Stimulated activated CD8-positive, alpha-beta memory T cell treated with anti-CD3 and anti-CD28 coated beads, Interleukin-15, amount 100 ng/mL, for 48 hours (primary cell): ENCODE results near the gene SNX8.
"Not testable (repeated sequence)": the region's sequence is repeated elsewhere in the genome, so short reads cannot be mapped to it uniquely, and the experiment has no call there.

Source experiments
- DNase-seq, 2 donors: peaks; one replicate each; pipeline ENCODE4 v3.0.0-alpha.2; 2020; ENCODE audit warnings: low read depth in 2 of 2

SNX8 gene

GRCh38 chr7:2330493-2330892 lies 16.3 kb upstream of the SNX8 start:
- DNase-seq = no peak

- no peak for DNase-seq
Measured at GRCh38 chr7:2326951-2327350, 12.7 kb upstream of the SNX8 start.

GRCh38 chr7:2325162-2325561 lies 10.9 kb upstream of the SNX8 start:
- no peak for DNase-seq

- no peak for DNase-seq
Measured at GRCh38 chr7:2321020-2321419, 6.8 kb upstream of the SNX8 start.

- no peak for DNase-seq
Measured at GRCh38 chr7:2317556-2318293, 3.5 kb upstream of the SNX8 start.

- DNase-seq = no peak
Measured at GRCh38 chr7:2316578-2316977, 2.3 kb upstream of the SNX8 start.

- DNase-seq = no peak
Measured at GRCh38 chr7:2315787-2316186, 1.5 kb upstream of the SNX8 start.

GRCh38 chr7:2314956-2315530 lies 802 bp upstream of the SNX8 start:
- not testable (repeated sequence) for DNase-seq

GRCh38 chr7:2313450-2314208 lies 612 bp downstream of the SNX8 start:
- no peak for DNase-seq

GRCh38 chr7:2312267-2312929 lies 1.8 kb downstream of the SNX8 start:
- no peak for DNase-seq

- DNase-seq = no peak
Measured at GRCh38 chr7:2309889-2310331, 4.3 kb downstream of the SNX8 start.

GRCh38 chr7:2307690-2308107 lies 6.5 kb downstream of the SNX8 start:
- no peak for DNase-seq

- no peak for DNase-seq
Measured at GRCh38 chr7:2306688-2307087, 7.6 kb downstream of the SNX8 start.

GRCh38 chr7:2305258-2305657 lies 9.0 kb downstream of the SNX8 start:
- not testable (repeated sequence) for DNase-seq

GRCh38 chr7:2303520-2303919 lies 10.7 kb downstream of the SNX8 start:
- DNase-seq = not testable (repeated sequence)

GRCh38 chr7:2302743-2303397 lies 11.4 kb downstream of the SNX8 start:
- DNase-seq = not testable (repeated sequence)

- no peak for DNase-seq
Measured at GRCh38 chr7:2301511-2301863, 12.8 kb downstream of the SNX8 start.

- DNase-seq = no peak
Measured at GRCh38 chr7:2299870-2300512, 14.2 kb downstream of the SNX8 start.

GRCh38 chr7:2299131-2299829 lies 15.0 kb downstream of the SNX8 start:
- peak; percentile 14 to 48 for DNase-seq

- DNase-seq = no peak
Measured at GRCh38 chr7:2296832-2297231, 17.4 kb downstream of the SNX8 start.
